IMR-90 (cell line): ENCODE data around the gene SLC6A13. TPM values are rescaled to one million over a fixed set of nuclear protein-coding genes. Genes with fewer than 3 reads are reported as not detected.

Experiments
- ATAC-seq: fragments of 200-7000 bp; cut with Tn5 transposase; 2 replicates; pipeline ENCODE4 v1.9.1; 2020; ENCODE audit warnings: low read depth, mild to moderate bottlenecking, moderate library complexity
- BruUV-seq: library from RNA; stranded (reverse); fragments of 400-500 nt; replicated peaks from 2 replicates; lab custom pipeline; 2021; lab: Mats Ljungman, UMichigan
- CTCF ChIA-PET: fragments of 300-600 bp; formaldehyde crosslinking; extraction: SDS; loops from one replicate; lab custom pipeline; 2021; ENCODE audit warnings: antibody characterized with exemption; lab: Yijun Ruan, JAX
- POLR2A ChIA-PET: fragments of 300-600 bp; sonication (Branson Sonifier 250); formaldehyde crosslinking; loops from one replicate; lab custom pipeline; 2022; ENCODE audit warnings: antibody characterized with exemption; ENCODE audit not compliant: unreplicated experiment; lab: Charles Lee
- DNase-seq: peaks from one replicate; pipeline ENCODE4 v3.0.0; 2013
- H2AFZ ChIP-seq: replicated peaks from 2 replicates; pipeline ENCODE3; 2013; ENCODE audit warnings: low read length, mild to moderate bottlenecking; ENCODE audit not compliant: poor library complexity
- H2AK5ac ChIP-seq: 2 replicates; pipeline ENCODE4 v1.6.1; 2013; ENCODE audit warnings: low read depth, low read length, inconsistent platforms
- H2AK9ac ChIP-seq: replicated peaks from 2 replicates; pipeline ENCODE3; 2013; ENCODE audit warnings: mild to moderate bottlenecking, low read depth, low read length, moderate library complexity; ENCODE audit not compliant: poor library complexity
- H2BK120ac ChIP-seq: 2 replicates; pipeline ENCODE4 v1.6.1; 2013; ENCODE audit warnings: low read depth, low read length, inconsistent platforms
- H2BK15ac ChIP-seq: 3 replicates; pipeline ENCODE4 v1.6.1; 2013; ENCODE audit warnings: low read depth, low read length, inconsistent platforms
- H2BK20ac ChIP-seq: 2 replicates; pipeline ENCODE4 v1.6.1; 2013; ENCODE audit warnings: low read depth, mild to moderate bottlenecking, inconsistent platforms, low read length, moderate library complexity
- H2BK5ac ChIP-seq: 2 replicates; pipeline ENCODE4 v1.6.1; 2013; ENCODE audit warnings: mild to moderate bottlenecking, low read depth, low read length, inconsistent platforms; ENCODE audit not compliant: poor library complexity, severe bottlenecking
- H3K14ac ChIP-seq: replicated peaks from 2 replicates; pipeline ENCODE4 v1.6.1; 2013; ENCODE audit warnings: low read depth, low read length, inconsistent platforms
- H3K18ac ChIP-seq: 2 replicates; pipeline ENCODE4 v1.6.1; 2013; ENCODE audit warnings: low read depth, low read length, control low read depth
- H3K23ac ChIP-seq: 2 replicates; pipeline ENCODE4 v1.6.1; 2013; ENCODE audit warnings: low read depth, low read length, inconsistent platforms
- H3K27ac ChIP-seq: 2 replicates; pipeline ENCODE4 v1.5.1; 2013; ENCODE audit warnings: mild to moderate bottlenecking, control low read depth, low read length; ENCODE audit not compliant: insufficient read depth
- H3K27me3 ChIP-seq: 2 replicates; pipeline ENCODE4 v1.6.1; 2013; ENCODE audit warnings: low read length; ENCODE audit not compliant: control insufficient read depth, insufficient read depth
- H3K36me3 ChIP-seq: 2 replicates; pipeline ENCODE4 v1.6.1; 2013; ENCODE audit warnings: low read length, mixed read lengths; ENCODE audit not compliant: control insufficient read depth, insufficient read depth
- H3K4ac ChIP-seq: 2 replicates; pipeline ENCODE4 v1.6.1; 2013; ENCODE audit warnings: low read depth, low read length, inconsistent platforms
- H3K4me1 ChIP-seq: 2 replicates; pipeline ENCODE4 v1.6.1; 2013; ENCODE audit warnings: low read length, mixed read lengths; ENCODE audit not compliant: control insufficient read depth, insufficient read depth
- H3K4me2 ChIP-seq: 2 replicates; pipeline ENCODE4 v1.6.1; 2013; ENCODE audit warnings: low read depth, mild to moderate bottlenecking, control low read depth, low read length, moderate library complexity
- H3K4me3 ChIP-seq: 2 replicates; pipeline ENCODE4 v1.5.1; 2013; ENCODE audit warnings: low read depth, mild to moderate bottlenecking, control low read depth, low read length, moderate library complexity; ENCODE audit not compliant: insufficient read depth
- H3K56ac ChIP-seq: 2 replicates; pipeline ENCODE4 v1.6.1; 2013; ENCODE audit warnings: low read length, inconsistent platforms; ENCODE audit not compliant: insufficient read depth; ENCODE audit errors: extremely low read depth
- H3K79me1 ChIP-seq, 2 experiments: 2 replicates each; pipeline ENCODE4 v1.6.1; 2013; ENCODE audit warnings: low read length in 2 of 2, inconsistent platforms in 1 of 2, low read depth in 1 of 2
- H3K9ac ChIP-seq: 2 replicates; pipeline ENCODE4 v1.6.1; 2013; ENCODE audit warnings: low read depth, low read length, control low read depth
- H3K9me1 ChIP-seq: 2 replicates; pipeline ENCODE4 v1.6.1; 2013; ENCODE audit warnings: low read length, inconsistent platforms; ENCODE audit not compliant: insufficient read depth
- H3K9me3 ChIP-seq: 2 replicates; pipeline ENCODE4 v1.6.1; 2013; ENCODE audit warnings: low read length; ENCODE audit not compliant: control insufficient read depth, insufficient read depth
- H4K20me1 ChIP-seq: 2 replicates; pipeline ENCODE4 v1.6.1; 2013; ENCODE audit warnings: low read length, inconsistent platforms; ENCODE audit not compliant: insufficient read depth
- H4K5ac ChIP-seq: 2 replicates; pipeline ENCODE4 v1.6.1; 2013; ENCODE audit warnings: mild to moderate bottlenecking, low read depth, low read length, control low read depth
- H4K8ac ChIP-seq, 2 experiments: 2 replicates each; pipeline ENCODE4 v1.6.1; 2013; ENCODE audit warnings: low read depth in 2 of 2, low read length in 2 of 2, control low read depth in 1 of 2, inconsistent platforms in 1 of 2
- H4K91ac ChIP-seq: 2 replicates; pipeline ENCODE4 v1.6.1; 2013; ENCODE audit warnings: low read depth, low read length, inconsistent platforms; ENCODE audit not compliant: insufficient read depth
- BHLHE40 ChIP-seq: fragments of 150-350 bp; IDR thresholded peaks from 2 replicates; pipeline ENCODE4 v1.6.1; 2016; ENCODE audit warnings: mild to moderate bottlenecking, low read depth, low read length
- CEBPB ChIP-seq: IDR thresholded peaks from 2 replicates; pipeline ENCODE4 v1.6.1; 2012; ENCODE audit warnings: low read depth, low read length, improper control_type of control experiment
- CHD1 ChIP-seq: IDR thresholded peaks from 2 replicates; pipeline ENCODE4 v1.6.1; 2012; ENCODE audit warnings: low read depth, low read length, improper control_type of control experiment
- CTCF ChIP-seq: conservative IDR thresholded peaks from 2 replicates; pipeline ENCODE4 v1.5.1; 2012; ENCODE audit warnings: mild to moderate bottlenecking, low read depth, low read length, improper control_type of control experiment
- ELK1 ChIP-seq: fragments of 150-350 bp; IDR thresholded peaks from 2 replicates; pipeline ENCODE4 v1.6.1; 2016; ENCODE audit warnings: low read depth, mild to moderate bottlenecking, low read length, moderate library complexity, borderline replicate concordance
- FOS ChIP-seq: fragments of 150-350 bp; IDR thresholded peaks from 2 replicates; pipeline ENCODE4 v1.6.1; 2016; ENCODE audit warnings: low read depth, low read length
- MAFK ChIP-seq: IDR thresholded peaks from 2 replicates; pipeline ENCODE4 v1.6.1; 2012; ENCODE audit warnings: low read depth, low read length, improper control_type of control experiment
- MAZ ChIP-seq: IDR thresholded peaks from 2 replicates; pipeline ENCODE4 v1.6.1; 2012; ENCODE audit warnings: low read depth, mild to moderate bottlenecking, low read length, improper control_type of control experiment, moderate library complexity, borderline replicate concordance
- MXI1 ChIP-seq: IDR thresholded peaks from 2 replicates; pipeline ENCODE4 v1.6.1; 2012; ENCODE audit warnings: low read depth, mild to moderate bottlenecking, low read length, moderate library complexity, borderline replicate concordance
- NFE2L2 ChIP-seq: fragments of 150-350 bp; IDR thresholded peaks from 2 replicates; pipeline ENCODE4 v1.6.1; 2016; ENCODE audit warnings: low read depth, mild to moderate bottlenecking, low read length
- POLR2A ChIP-seq: IDR thresholded peaks from 2 replicates; pipeline ENCODE4 v1.6.1; 2012; ENCODE audit warnings: mild to moderate bottlenecking, low read depth, low read length
- RAD21 ChIP-seq: IDR thresholded peaks from 2 replicates; pipeline ENCODE4 v1.6.1; 2012; ENCODE audit warnings: low read length, improper control_type of control experiment
- RCOR1 ChIP-seq: IDR thresholded peaks from 2 replicates; pipeline ENCODE4 v1.6.1; 2012; ENCODE audit warnings: mild to moderate bottlenecking, low read length, improper control_type of control experiment; ENCODE audit not compliant: insufficient replicate concordance
- RFX5 ChIP-seq: IDR thresholded peaks from 2 replicates; pipeline ENCODE4 v1.8.0; 2012; ENCODE audit warnings: low read depth, mild to moderate bottlenecking, low read length, moderate library complexity
- SMC3 ChIP-seq: fragments of 150-350 bp; IDR thresholded peaks from 2 replicates; pipeline ENCODE4 v1.6.1; 2016; ENCODE audit warnings: low read depth, mild to moderate bottlenecking, antibody characterized with exemption, low read length, moderate library complexity
- USF2 ChIP-seq: fragments of 150-350 bp; IDR thresholded peaks from 2 replicates; pipeline ENCODE4 v1.6.1; 2017; ENCODE audit warnings: mild to moderate bottlenecking, antibody characterized with exemption, low read length, low read depth
- WGBS, 2 experiments: methylation state at CpG; one replicate each; pipeline versions ENCODE4 v1.1.5 to v1.1.7; 2013; ENCODE audit warnings: missing lambda C conversion rate in 2 of 2; ENCODE audit not compliant: insufficient read length in 1 of 2; ENCODE audit errors: extremely low coverage in 2 of 2; 5-methylcytosine and 5-hydroxymethylcytosine counted together
- dilution Hi-C: fragments of 300-500 bp; cut with HindIII; formaldehyde crosslinking; loops from one replicate; pipeline ENCODE4 v1.14.3; 2018; ENCODE audit warnings: low sequenced_read_pairs; ENCODE audit not compliant: unreplicated experiment
- in situ Hi-C: fragments of 300-500 bp; cut with MboI; formaldehyde crosslinking; loops from 3 replicates; pipeline ENCODE4 v1.14.3; 2019; ENCODE audit warnings: low sequenced_read_pairs, inconsistent platforms, mixed read lengths
- intact Hi-C: fragments of 100-400 bp; cut with micrococcal nuclease; formaldehyde crosslinking; loops from 2 replicates; pipeline ENCODE4 v1.10.0; 2022
- polyA plus RNA-seq, 3 experiments: library from polyadenylated mRNA; depleted of rRNA; stranded (reverse); fragments of >200 nt; gene quantifications; 2 replicates each; pipeline ENCODE4 v1.2.3, GENCODE V29; 2012; ENCODE audit warnings: low replicate concordance in 1 of 3
- total RNA-seq: library from RNA; depleted of rRNA; stranded (reverse); fragments of >200 nt; gene quantifications from 2 replicates; pipeline ENCODE4 v1.2.3, GENCODE V29; 2012

The SLC6A13 gene
- total and polyA plus RNA-seq, 2 of the 4 experiments (the other 2 are of a cell fraction), result under 0.01 to 0.10 TPM

GRCh38 chr12:237026-237815 is 25.4 kb downstream of the SLC6A13 start:
- in situ Hi-C loops, result no loop called here
- Histone ChIP-seq H2BK20ac (no peak overlapping the region), H3K56ac (no peak overlapping the region), H3K4me3 (no peak overlapping the region), H3K4ac (no peak overlapping the region), H3K23ac (no peak overlapping the region), H3K18ac (no peak overlapping the region), H2BK5ac (no peak overlapping the region), H2AK5ac (no peak overlapping the region), H3K9me3 (peaks cover 20% of the 10 kb centered on the region), H3K4me2 (no peak overlapping the region), H2BK15ac (no peak overlapping the region), H2AFZ (no peak overlapping the region), H3K36me3 (no peaks in the 10 kb centered on the region), H3K9ac (no peak overlapping the region), H2BK120ac (no peak overlapping the region), H3K27me3 (peaks cover 27% of the 10 kb centered on the region), H2AK9ac (no peak overlapping the region), H4K5ac (no peak overlapping the region), H4K91ac (no peak overlapping the region), H4K20me1 (no peaks in the 10 kb centered on the region), H3K4me1 (no peaks in the 10 kb centered on the region), H3K9me1 (no peaks in the 10 kb centered on the region), H3K27ac (no peak overlapping the region), H4K8ac (no peak overlapping the region), H3K79me1 (no peaks in the 10 kb centered on the region), H3K14ac (no peak overlapping the region)
- TF ChIP-seq ELK1 (no peak), POLR2A (no peak), CEBPB (no peak), MAZ (no peak), CHD1 (no peak), FOS (no peak), RFX5 (no peak), CTCF (no peak), MAFK (no peak), NFE2L2 (no peak), SMC3 (no peak), MXI1 (no peak), BHLHE40 (no peak), USF2 (no peak), RCOR1 (no peak), RAD21 (no peak)
- dilution Hi-C loops, result no loop called here
- POLR2A ChIA-PET, result no interaction called here
- intact Hi-C loops, result no loop called here
- no peak for ATAC-seq
- no CpG with 5 or more reads among the region's 13 CpGs for WGBS, 2 experiments
- no peak for DNase-seq
- CTCF ChIA-PET, result no interaction called here
- BruUV-seq, result no TSS peak
